H9 (cell line): ENCODE data around the gene CXCL12. TPM values are rescaled to one million over a fixed set of nuclear protein-coding genes. Genes with fewer than 3 reads are reported as not detected.
A peak's percentile ranks its signal among the peaks of the same experiment; 100 is the strongest.

ENCODE experiments used
- DNase-seq: peaks from one replicate; pipeline ENCODE4 v3.0.0-alpha.2; 2017
- H2AFZ ChIP-seq: one replicate; pipeline ENCODE4 v1.6.1; 2013; ENCODE audit warnings: mild to moderate bottlenecking, low read length, control low read depth, moderate library complexity
- H2AK5ac ChIP-seq: 2 replicates; pipeline ENCODE4 v1.6.1; 2013; ENCODE audit warnings: low read length, control low read depth, mixed read lengths; ENCODE audit not compliant: insufficient read length
- H2BK120ac ChIP-seq: one replicate; pipeline ENCODE4 v1.6.1; 2013; ENCODE audit warnings: low read depth, mild to moderate bottlenecking, low read length, control low read depth, inconsistent platforms; ENCODE audit not compliant: poor library complexity, severe bottlenecking
- H2BK12ac ChIP-seq: 2 replicates; pipeline ENCODE4 v1.6.1; 2013; ENCODE audit warnings: low read length, control low read depth, mixed read lengths, low read depth; ENCODE audit not compliant: insufficient read length
- H2BK15ac ChIP-seq: 2 replicates; pipeline ENCODE4 v1.6.1; 2013; ENCODE audit warnings: low read depth, low read length, control low read depth
- H2BK20ac ChIP-seq: one replicate; pipeline ENCODE4 v1.6.1; 2013; ENCODE audit warnings: low read depth, mild to moderate bottlenecking, low read length, control low read depth, inconsistent platforms; ENCODE audit not compliant: poor library complexity, severe bottlenecking
- H2BK5ac ChIP-seq: 2 replicates; pipeline ENCODE4 v1.6.1; 2013; ENCODE audit warnings: low read length, control low read depth, mixed read lengths; ENCODE audit not compliant: insufficient read length
- H3K14ac ChIP-seq: 2 replicates; pipeline ENCODE4 v1.6.1; 2013; ENCODE audit warnings: low read length, control low read depth; ENCODE audit not compliant: insufficient read depth
- H3K18ac ChIP-seq: 2 replicates; pipeline ENCODE4 v1.6.1; 2013; ENCODE audit warnings: low read depth, mild to moderate bottlenecking, mixed read lengths, low read length, control low read depth; ENCODE audit not compliant: insufficient read length
- H3K23ac ChIP-seq: 2 replicates; pipeline ENCODE4 v1.6.1; 2013; ENCODE audit warnings: low read length, control low read depth, mixed read lengths, low read depth; ENCODE audit not compliant: insufficient read length
- H3K23me2 ChIP-seq: 2 replicates; pipeline ENCODE4 v1.6.1; 2013; ENCODE audit warnings: low read depth, mild to moderate bottlenecking, mixed read lengths, low read length, control low read depth; ENCODE audit not compliant: insufficient read length, poor library complexity, severe bottlenecking
- H3K27ac ChIP-seq: 2 replicates; pipeline ENCODE4 v1.5.1; 2013; ENCODE audit warnings: low read length, control low read depth, mixed read lengths, low read depth; ENCODE audit not compliant: insufficient read length
- H3K27me3 ChIP-seq: 2 replicates; pipeline ENCODE4 v1.6.1; 2013; ENCODE audit warnings: low read length, control low read depth, inconsistent platforms; ENCODE audit not compliant: insufficient read depth
- H3K4ac ChIP-seq: 2 replicates; pipeline ENCODE4 v1.6.1; 2013; ENCODE audit warnings: low read depth, mild to moderate bottlenecking, control low read depth, inconsistent platforms, low read length, moderate library complexity
- H3K4me1 ChIP-seq: 2 replicates; pipeline ENCODE4 v1.6.1; 2013; ENCODE audit warnings: low read length, control low read depth, inconsistent platforms; ENCODE audit not compliant: insufficient read depth
- H3K4me2 ChIP-seq: 2 replicates; pipeline ENCODE4 v1.6.1; 2013; ENCODE audit warnings: low read length, control low read depth, mixed read lengths; ENCODE audit not compliant: insufficient read length, insufficient read depth
- H3K56ac ChIP-seq: 2 replicates; pipeline ENCODE4 v1.6.1; 2013; ENCODE audit warnings: low read depth, mild to moderate bottlenecking, mixed read lengths, low read length, control low read depth; ENCODE audit not compliant: insufficient read length
- H3K79me1 ChIP-seq: 2 replicates; pipeline ENCODE4 v1.6.1; 2013; ENCODE audit warnings: low read depth, mild to moderate bottlenecking, moderate library complexity, low read length, control low read depth, inconsistent platforms; ENCODE audit not compliant: insufficient read depth, poor library complexity, severe bottlenecking
- H3K79me2 ChIP-seq: 2 replicates; pipeline ENCODE4 v1.6.1; 2013; ENCODE audit warnings: low read length, control low read depth, inconsistent platforms; ENCODE audit not compliant: insufficient read depth
- H3K9ac ChIP-seq: 2 replicates; pipeline ENCODE4 v1.6.1; 2013; ENCODE audit warnings: low read length, control low read depth, mixed read lengths; ENCODE audit not compliant: insufficient read length; ENCODE audit errors: extremely low read depth
- H3K9me3 ChIP-seq: one replicate; pipeline ENCODE4 v1.6.1; 2013; ENCODE audit warnings: low read depth, low read length, inconsistent platforms; ENCODE audit not compliant: control insufficient read depth
- H3T11ph ChIP-seq: one replicate; pipeline ENCODE4 v1.6.1; 2013; ENCODE audit warnings: mild to moderate bottlenecking, low read length, control low read depth, inconsistent platforms
- H4K20me1 ChIP-seq: one replicate; pipeline ENCODE4 v1.6.1; 2013; ENCODE audit not compliant: control insufficient read depth, insufficient read length, insufficient read depth
- H4K5ac ChIP-seq: 2 replicates; pipeline ENCODE4 v1.6.1; 2013; ENCODE audit warnings: low read depth, mild to moderate bottlenecking, mixed read lengths, low read length, control low read depth; ENCODE audit not compliant: insufficient read length
- H4K8ac ChIP-seq: replicated peaks from 2 replicates; pipeline ENCODE4 v1.6.1; 2013; ENCODE audit warnings: low read length, control low read depth, mixed read lengths, low read depth; ENCODE audit not compliant: insufficient read length
- H4K91ac ChIP-seq: 2 replicates; pipeline ENCODE4 v1.6.1; 2013; ENCODE audit warnings: low read depth, mild to moderate bottlenecking, moderate library complexity, mixed read lengths, low read length, control low read depth; ENCODE audit not compliant: insufficient read length
- H3K27ac Mint-ChIP-seq, 3 experiments: 2 replicates in 2 of 3; 3 replicates in 1 of 3; pipeline ENCODE4 v1.8.0; 2020 to 2021; ENCODE audit warnings: mixed read lengths in 3 of 3, mild to moderate bottlenecking in 1 of 3, moderate library complexity in 1 of 3
- H3K27me3 Mint-ChIP-seq: 2 replicates; pipeline ENCODE4 v1.8.0; 2021; ENCODE audit warnings: low read depth, mild to moderate bottlenecking, moderate library complexity, mixed read lengths
- H3K36me3 Mint-ChIP-seq, 3 experiments: 2 replicates in 2 of 3; 3 replicates in 1 of 3; pipeline ENCODE4 v1.8.0; 2020 to 2021; ENCODE audit warnings: low read depth in 3 of 3, mixed read lengths in 3 of 3; ENCODE audit not compliant: insufficient read depth in 1 of 3
- H3K4me1 Mint-ChIP-seq, 2 experiments: 2 replicates each; pipeline ENCODE4 v1.8.0; 2020; ENCODE audit warnings: mixed read lengths in 2 of 2
- H3K4me3 Mint-ChIP-seq, 2 experiments: 2 replicates in 1 of 2; 3 replicates in 1 of 2; pipeline ENCODE4 v1.8.0; 2020 to 2021; ENCODE audit warnings: mild to moderate bottlenecking in 2 of 2, mixed read lengths in 2 of 2, moderate library complexity in 1 of 2
- H3K9me3 Mint-ChIP-seq, 2 experiments: 2 replicates in 1 of 2; 3 replicates in 1 of 2; pipeline ENCODE4 v1.8.0; 2020; ENCODE audit warnings: mild to moderate bottlenecking in 2 of 2, mixed read lengths in 2 of 2, moderate library complexity in 1 of 2
- CTCF ChIP-seq: fragments of 200-600 bp; sonication (generic); conservative IDR thresholded peaks from 3 replicates; pipeline ENCODE4 v1.8.0; 2021; ENCODE audit warnings: antibody characterized with exemption, mild to moderate bottlenecking
- WGBS: extraction: QIAGEN DNeasy Blood & Tissue Kit; methylation state at CpG from one replicate; pipeline ENCODE4 v1.1.7; 2013; ENCODE audit warnings: missing lambda C conversion rate, low lambda C conversion rate, mixed read lengths; ENCODE audit not compliant: insufficient read length; ENCODE audit errors: extremely low coverage; 5-methylcytosine and 5-hydroxymethylcytosine counted together
- total RNA-seq: library from RNA; stranded (reverse); gene quantifications from 2 replicates; pipeline ENCODE4 v1.2.1, GENCODE V29; 2021

Gene CXCL12
- total RNA-seq, 1 experiment from 2014 or later = 28.3 TPM

- no peak overlapping the region for H3K14ac ChIP-seq
- no peak overlapping the region for H4K5ac ChIP-seq
- H3K27me3 Mint-ChIP-seq = peaks cover 17% of the 10 kb centered on the region
- peak overlapping the region; percentile 47 to 59 for H3K4me3 Mint-ChIP-seq
- no peak overlapping the region for H3K4ac ChIP-seq
- no peak overlapping the region for H2BK15ac ChIP-seq
- H2BK20ac ChIP-seq = no peak overlapping the region
- peaks cover 16% of the 10 kb centered on the region for H3K4me1 ChIP-seq
- peak overlapping the region; percentile 75 for H3K4me2 ChIP-seq
- H3T11ph ChIP-seq = no peak overlapping the region
- no peak for TF ChIP-seq CTCF
- H2AK5ac ChIP-seq = no peak overlapping the region
- peaks cover 59 to 69% of the 10 kb centered on the region in 2 experiments for H3K4me1 Mint-ChIP-seq
- H3K56ac ChIP-seq = no peak overlapping the region
- no peak overlapping the region for H3K9ac ChIP-seq
- peaks cover 9 to 16% of the 10 kb centered on the region in 2 experiments for H3K9me3 Mint-ChIP-seq
- peak overlapping the region; percentile 85 for H2BK5ac ChIP-seq
- no peak overlapping the region for H2BK12ac ChIP-seq
- no peaks in the 10 kb centered on the region for H3K23me2 ChIP-seq
- peak overlapping the region; percentile 35 to 96 (median 91) for H3K27ac Mint-ChIP-seq
- no peaks in the 10 kb centered on the region; the same call in 1 of the 2 replicates for H3K27me3 ChIP-seq
- H2AFZ ChIP-seq = no peak overlapping the region
- no CpG with 5 or more reads among the region's 4 CpGs for WGBS
- H2BK120ac ChIP-seq = no peak overlapping the region
- no peak overlapping the region for H4K91ac ChIP-seq
- H3K18ac ChIP-seq = no peak overlapping the region
- H3K23ac ChIP-seq = no peak overlapping the region
- no peak for DNase-seq
- H3K27ac ChIP-seq = peak overlapping the region; percentile 82
- H3K36me3 Mint-ChIP-seq = peaks cover 5 to 14% (median 8%) of the 10 kb centered on the region in 3 experiments
- no peaks in the 10 kb centered on the region for H4K20me1 ChIP-seq
- no peaks in the 10 kb centered on the region for H3K79me1 ChIP-seq
- H4K8ac ChIP-seq = no peak overlapping the region
- H3K9me3 ChIP-seq = no peaks in the 10 kb centered on the region
- no peaks in the 10 kb centered on the region for H3K79me2 ChIP-seq
Observed at GRCh38 chr10:44400541-44400940, 15.6 kb upstream of the CXCL12 start.
